GM21528 (cell line): ENCODE measurements around the gene PNKP.
"Not testable (repeated sequence)": the region's sequence is repeated elsewhere in the genome, so short reads cannot be mapped to it uniquely, and the experiment has no call there.

ENCODE experiments used
- ATAC-seq: cut with Tn5 transposase; IDR thresholded peaks from one replicate; pipeline ENCODE4 v1.9.1; 2021; ENCODE audit warnings: mild to moderate bottlenecking, moderate library complexity; ENCODE audit not compliant: unreplicated experiment, low FRiP score

The PNKP gene

DNA sequence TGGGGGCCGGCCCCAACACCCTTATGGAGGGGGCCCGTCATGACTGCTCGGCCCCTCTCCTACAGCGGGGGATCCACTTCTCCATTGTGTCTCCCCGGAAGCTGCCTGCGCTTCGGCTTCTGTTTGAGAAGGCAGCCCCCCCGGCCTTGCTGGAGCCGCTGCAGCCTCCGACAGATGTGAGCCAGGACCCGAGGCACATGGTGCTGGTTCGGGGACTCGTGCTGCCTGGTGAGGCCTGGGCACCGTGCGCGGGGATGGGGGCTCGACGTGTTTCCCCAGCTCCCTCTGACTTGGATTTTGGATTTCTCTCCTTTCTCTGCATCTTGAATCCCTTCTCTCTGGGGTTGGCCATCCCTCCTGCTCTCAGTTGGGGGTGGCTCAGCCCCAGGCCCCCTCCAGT, 37.7 kb downstream of the PNKP start:
- no peak for ATAC-seq

DNA sequence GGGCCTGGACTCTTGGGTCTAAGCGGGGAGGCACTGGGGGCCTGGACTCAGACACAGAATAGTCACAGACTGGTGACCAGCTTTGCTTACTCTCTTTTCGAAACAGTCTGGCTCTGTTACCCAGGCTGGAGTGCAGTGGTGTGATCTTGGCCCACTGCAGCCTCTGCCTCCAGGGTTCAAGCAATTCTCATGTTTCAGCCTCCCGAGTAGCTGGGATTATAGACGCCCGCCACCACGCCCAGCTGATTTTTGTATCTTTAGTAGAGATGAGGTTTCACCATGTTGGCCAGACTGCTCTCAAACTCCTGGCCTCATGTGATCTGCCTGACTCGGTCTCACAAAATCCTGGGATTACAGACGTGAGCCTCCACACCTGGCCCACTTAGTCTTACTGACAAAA, 38.2 kb downstream of the PNKP start:
- ATAC-seq = no peak

DNA sequence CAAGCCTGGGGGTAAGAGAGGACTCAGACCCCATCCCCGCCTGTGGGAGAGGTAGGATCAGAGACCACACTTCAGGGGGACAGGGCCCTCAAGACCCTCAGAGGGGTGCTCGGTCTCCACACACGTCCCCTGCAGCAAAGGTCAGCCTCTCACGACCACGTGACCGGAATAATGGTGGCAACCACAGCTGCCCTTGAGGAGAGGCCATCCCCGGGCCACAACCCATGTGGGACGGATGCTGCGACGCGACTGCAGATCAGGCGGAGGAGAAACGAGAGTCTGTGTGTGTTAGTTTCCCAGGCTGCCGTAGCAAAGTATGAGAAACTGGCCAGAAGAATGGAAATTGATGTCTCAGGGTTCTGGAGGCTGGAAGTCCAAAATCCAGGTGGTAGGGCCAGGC, 40.3 kb downstream of the PNKP start:
- no peak for ATAC-seq

DNA sequence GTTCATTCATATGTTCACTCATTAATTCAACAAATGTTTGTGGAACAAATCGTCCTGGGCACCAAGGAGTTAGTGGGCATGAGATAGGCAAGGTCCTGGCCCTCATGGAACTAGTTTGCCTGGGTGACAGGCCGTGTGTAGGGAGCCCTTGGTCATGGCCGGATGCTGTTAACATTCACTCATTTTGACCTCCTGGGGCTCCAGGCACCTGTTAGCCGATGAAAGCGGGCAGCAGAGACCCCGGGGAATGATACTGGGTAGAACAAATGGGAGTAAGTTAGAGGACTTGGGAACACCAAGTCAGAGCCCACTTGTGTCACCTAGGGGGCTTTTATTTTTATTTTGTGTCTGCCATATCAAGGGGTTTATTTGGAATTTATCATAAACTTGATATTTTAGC, 42.7 kb downstream of the PNKP start:
- no peak for ATAC-seq

DNA sequence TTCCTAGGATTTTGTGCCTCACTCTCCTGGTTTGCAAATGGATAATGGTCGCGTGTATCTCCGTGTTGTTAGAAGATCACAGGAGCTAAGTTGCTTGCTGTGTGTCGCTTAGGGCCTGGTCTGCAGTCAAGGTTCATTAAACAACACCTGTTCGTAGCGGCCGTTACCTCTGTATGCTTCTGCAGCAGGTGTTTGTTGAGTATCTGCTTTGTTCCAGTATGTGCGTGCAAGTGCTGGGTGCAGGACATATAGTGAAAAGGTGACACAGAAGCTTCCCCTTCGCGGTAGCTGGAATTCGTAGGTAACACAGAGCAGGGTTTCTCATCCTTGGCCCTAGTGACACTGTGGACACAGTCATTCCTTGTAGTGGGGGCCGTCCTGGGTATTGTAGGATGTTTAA, 43.9 kb downstream of the PNKP start:
- ATAC-seq = no peak

DNA sequence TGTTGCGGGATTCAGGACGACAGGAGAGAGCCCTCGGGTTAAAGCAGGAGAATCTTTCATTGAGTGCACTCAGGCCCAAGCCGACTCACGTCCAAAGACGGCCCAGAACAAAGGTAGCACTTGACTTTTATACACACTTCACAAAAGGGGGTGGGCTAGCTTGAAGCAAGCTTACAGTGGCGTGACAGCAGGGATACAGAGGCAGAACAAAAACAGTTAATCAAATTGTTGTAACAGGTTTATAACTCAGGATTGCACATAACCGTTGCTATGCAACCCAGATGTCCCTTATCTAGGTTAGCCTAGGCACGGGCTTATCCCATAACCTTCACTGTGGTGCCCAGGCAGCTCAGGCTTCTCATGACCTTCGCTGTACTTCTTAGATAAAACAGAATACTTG, 47.3 kb downstream of the PNKP start:
- ATAC-seq = no peak

DNA sequence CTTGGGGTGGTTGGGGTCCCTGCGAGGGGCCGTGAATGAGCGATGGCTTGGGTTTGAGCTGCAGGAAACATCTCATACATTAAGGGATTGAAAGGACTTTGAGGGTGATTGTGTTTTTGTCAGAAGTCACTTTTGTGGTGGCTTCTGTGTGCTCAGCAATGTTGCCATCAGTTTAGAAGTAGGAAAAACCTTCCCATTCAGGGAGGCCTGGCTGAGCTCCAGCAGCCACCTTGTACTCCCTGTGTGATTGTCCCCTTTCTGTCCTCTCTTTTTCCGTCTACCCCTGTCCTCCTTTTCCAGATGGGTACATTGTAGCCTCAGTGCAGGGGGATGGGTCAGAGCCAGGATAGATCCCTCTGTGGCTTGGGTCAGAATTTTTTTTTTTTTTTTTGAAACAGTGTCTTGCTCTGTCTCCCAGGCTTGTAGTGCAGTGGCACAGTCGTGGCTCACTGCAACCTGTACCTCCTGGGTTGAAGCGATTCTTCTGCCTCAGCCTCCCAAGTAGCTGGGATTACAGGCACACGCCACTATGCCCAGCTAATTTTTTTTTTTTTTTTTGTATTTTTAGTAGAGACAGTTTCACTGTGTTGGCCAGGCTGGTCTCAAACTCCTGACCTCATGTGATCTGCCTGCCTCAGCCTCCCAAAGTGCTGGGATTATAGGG, 47.8 kb downstream of the PNKP start:
- not testable (repeated sequence) for ATAC-seq

DNA sequence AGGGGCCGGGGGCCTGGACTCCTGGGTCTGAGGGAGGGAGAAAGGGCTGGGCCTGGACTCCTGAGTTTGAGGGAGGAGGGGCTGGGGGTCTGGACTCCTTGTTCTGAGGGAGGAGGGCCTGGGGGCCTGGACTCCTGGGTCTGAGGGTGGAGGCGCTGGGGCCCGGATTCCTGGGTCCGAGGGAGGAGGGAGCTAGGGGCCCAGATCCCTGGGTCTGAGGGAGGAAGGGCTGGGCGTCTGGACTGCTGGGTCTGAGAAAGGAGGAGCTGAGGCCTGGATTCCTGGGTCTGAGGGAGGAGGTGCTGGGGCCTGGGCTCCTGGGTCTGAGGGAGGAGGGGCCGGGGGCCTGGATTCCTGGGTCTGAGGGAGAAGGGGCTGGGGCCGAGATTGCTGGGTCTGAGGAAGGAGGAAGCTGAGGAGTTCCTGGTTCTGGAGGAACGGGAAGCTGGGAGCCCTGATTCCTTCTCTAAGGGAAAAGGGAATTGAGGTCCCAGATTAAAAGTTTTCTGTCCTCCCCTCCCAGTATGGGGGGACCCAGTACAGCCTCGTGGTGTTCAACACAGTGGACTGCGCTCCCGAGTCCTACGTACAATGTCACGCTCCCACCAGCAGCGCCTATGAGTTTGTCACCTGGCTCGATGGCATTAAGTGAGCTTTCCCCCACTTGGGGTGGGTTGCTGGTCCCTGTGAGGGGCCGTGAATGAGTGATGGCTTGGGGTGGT, 48.6 kb downstream of the PNKP start:
- ATAC-seq = no peak

DNA sequence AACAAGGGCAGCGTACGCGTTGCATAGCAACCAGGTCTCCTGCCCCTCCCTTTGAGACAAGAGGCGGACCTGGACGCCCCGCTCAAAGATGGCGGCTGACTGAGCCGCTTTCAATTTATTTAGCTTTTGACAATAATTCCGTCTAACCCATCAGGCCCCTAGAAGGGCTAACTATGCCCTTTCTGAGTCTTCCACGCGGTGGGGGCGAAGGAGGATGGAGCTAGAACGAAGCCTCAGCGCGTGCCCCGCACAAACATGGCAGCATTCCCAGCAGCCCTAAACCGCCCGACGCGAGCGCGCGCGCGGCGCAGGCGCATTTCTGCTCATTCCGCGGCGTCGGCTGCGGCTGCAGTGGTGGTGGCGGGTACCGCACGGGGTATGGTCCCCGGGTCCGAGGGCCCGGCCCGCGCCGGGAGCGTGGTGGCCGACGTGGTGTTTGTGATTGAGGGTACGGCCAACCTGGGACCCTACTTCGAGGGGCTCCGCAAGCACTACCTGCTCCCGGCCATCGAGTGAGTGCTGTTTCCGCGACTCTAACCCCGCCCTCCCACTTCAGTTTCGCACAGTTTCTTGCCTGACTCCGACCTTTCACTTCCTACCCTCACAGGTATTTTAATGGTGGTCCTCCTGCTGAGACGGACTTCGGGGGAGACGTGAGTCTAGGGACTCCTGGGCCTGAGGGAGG, 49.3 kb downstream of the PNKP start, which contains the start of gene MED25:
Gene MED25 (plus strand): TSS at position 326 of the 685 bp plus-strand sequence. CDS start 53 bp downstream, at position 379.
- ATAC-seq = peak; percentile 67

DNA sequence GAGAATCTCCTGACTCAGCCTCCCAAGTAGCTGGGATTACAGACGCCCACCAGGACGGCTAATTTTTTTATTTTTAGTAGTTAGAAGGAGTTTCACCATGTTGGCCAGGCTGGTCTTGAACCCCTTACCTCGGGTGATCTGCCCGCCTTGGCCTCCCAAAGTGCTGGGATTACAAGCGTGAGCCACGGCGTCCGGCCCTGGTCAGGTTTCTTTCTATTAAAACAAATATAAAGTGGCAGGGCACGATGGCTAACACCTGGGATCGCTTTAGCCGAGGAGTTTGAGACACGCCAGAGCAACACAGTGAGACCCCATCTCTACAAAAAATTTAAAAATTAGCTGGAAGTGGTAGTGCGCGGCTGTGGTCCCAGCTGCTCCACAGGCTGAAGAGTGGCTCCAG, 50.8 kb downstream of the PNKP start:
- ATAC-seq = no peak

DNA sequence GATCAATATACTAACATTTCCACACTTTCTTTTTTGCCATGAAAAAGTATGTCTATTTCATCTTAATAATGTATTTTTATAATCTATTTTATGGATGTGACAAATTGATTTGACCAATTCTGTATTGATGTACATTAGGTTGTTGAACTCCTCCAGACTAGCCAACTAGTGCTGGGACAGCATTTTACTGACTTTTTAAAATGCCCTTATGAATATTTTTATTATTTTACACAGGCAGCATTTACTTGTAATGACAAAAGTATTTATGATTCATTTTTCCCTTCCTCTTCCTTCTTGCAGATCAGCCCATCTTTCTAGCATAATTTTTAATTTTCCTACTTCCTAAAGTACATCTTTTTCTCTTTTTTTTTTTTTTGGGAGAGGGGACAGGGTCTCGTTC, 53.4 kb downstream of the PNKP start:
- no peak for ATAC-seq

DNA sequence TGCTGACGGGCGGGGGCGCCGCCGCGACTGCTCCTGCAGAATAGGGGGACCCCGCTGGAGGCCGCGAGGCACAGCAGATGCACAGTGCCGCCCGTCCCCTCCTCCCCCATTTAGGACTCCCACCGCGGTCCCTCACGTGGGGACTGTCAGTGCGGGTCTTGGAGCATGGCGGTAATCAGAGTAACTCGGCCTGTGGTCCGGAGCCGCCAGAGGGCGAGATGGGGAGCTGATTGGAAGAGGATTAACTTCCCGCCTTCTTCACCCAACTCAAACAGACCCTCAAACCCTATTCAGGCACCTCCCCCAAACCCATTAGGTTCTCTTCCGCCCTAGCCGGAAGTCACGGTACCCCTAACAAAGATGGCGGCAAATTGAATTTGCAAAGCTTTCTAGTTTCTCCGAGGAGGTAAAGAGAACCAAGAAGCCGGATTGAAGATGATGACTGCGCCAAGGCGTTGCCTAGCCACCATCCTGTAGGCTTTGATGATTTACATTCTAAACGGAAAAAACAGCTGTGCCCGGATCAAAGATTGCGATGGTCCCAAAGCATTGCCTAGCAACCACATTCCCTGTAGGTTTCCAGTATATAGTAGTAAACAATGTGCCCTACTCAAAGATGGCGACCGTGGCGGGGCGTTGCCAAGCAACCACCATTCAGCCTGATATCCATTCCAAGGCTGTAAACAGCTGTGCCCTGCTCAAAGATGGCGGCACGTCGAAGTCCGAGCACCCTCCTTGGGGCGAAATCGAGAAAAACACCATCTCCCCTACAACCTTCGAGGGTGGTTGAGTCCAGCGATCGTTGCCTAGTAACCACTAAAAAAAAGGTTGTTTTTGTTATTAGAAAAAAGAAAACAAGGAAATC, 54.1 kb downstream of the PNKP start, which contains the start of gene FUZ:
Gene FUZ (minus strand): TSS at position 296 of the 865 bp plus-strand sequence. CDS start 186 bp downstream, at position 110.
- peak; percentile 42 for ATAC-seq

DNA sequence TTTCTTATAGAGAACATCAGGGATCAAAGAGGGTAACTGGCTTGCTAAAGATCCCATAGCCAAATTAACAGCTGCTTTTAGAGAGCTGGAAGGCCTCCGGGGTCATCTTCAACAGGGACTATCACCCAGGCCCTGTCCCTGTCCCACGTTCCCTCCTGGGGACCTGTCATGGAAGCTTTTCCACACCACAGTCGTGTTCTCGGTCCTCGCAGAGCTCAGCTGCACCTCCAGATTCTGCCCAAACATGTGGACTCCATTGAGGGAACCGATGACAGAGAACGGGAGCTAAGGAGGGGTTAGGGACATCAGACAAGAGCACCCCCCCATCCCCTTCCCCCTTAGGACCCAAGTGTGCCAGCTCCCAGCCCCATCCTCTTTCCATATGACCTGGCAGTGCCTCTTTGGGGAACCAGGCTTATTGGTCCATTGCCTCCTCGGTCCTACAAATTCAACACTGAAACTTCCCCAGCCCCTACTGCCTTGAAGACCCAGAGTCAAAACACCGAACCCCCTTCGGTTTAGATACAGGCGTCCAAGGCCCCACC, 54.9 kb downstream of the PNKP start:
- no peak for ATAC-seq

DNA sequence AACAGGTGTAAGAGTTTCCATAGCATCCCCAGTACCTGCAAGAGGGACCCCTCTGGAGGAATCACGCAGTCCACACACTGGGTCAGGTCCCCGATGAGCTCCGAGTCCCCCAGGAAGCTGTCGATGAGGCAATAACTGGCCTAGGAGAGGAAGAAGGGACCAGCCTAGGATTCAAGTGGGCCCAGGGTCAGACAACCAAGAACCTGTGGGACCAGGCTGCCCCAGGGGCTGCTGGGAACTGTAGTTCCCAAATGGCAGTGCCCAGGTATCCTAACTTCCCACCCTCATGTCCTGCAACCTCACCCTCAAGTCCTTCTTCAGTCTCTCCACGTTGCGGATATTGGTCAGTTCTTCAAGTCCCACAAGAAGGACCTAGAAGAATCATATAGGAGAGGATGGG, 56.0 kb downstream of the PNKP start:
- ATAC-seq = no peak
